ENCODE results near the gene NTN5. TPM values are rescaled to one million over a fixed set of nuclear protein-coding genes. Genes with fewer than 3 reads are reported as not detected.

The NTN5 gene
- total RNA-seq, 1 donor from 2014 or later, result 0.75 TPM

GRCh38 chr19:48638831-48639381 lies 33.9 kb downstream of the NTN5 start:
- Mint-ChIP-seq H3K27ac (ENCODE audit: unreplicated experiment) (no peak overlapping the region), H3K9me3 (peaks cover 4% of the 10 kb centered on the region), H3K4me3 (peak overlapping the region; percentile 85), H3K36me3 (ENCODE audit: low read depth) (peaks cover 2% of the 10 kb centered on the region), H3K27me3 (ENCODE audit: low read depth) (peaks cover 55% of the 10 kb centered on the region), H3K4me1 (peaks cover 31% of the 10 kb centered on the region)
- no peak for TF ChIP-seq CTCF (conservative IDR thresholded peaks at IDR 0.05)
- no peak for DNase-seq (ENCODE audit: low read depth, low spot score)

- H3K36me3 Mint-ChIP-seq (ENCODE audit: low read depth), result peaks cover 2% of the 10 kb centered on the region
- H3K27me3 Mint-ChIP-seq (ENCODE audit: low read depth), result peaks cover 55% of the 10 kb centered on the region
- peaks cover 4% of the 10 kb centered on the region for H3K9me3 Mint-ChIP-seq
- H3K4me3 Mint-ChIP-seq, result peak overlapping the region; percentile 85
- TF ChIP-seq CTCF (conservative IDR thresholded peaks at IDR 0.05), result no peak
- DNase-seq (ENCODE audit: low read depth, low spot score), result peak; percentile 59
- H3K4me1 Mint-ChIP-seq, result peaks cover 31% of the 10 kb centered on the region
- peak overlapping the region; percentile 93 for H3K27ac Mint-ChIP-seq (ENCODE audit: unreplicated experiment)
Observed at GRCh38 chr19:48637948-48638830, 34.6 kb downstream of the NTN5 start.

- H3K36me3 Mint-ChIP-seq (ENCODE audit: low read depth), result peaks cover 2% of the 10 kb centered on the region
- H3K4me3 Mint-ChIP-seq, result peak overlapping the region; percentile 85
- H3K9me3 Mint-ChIP-seq, result peaks cover 4% of the 10 kb centered on the region
- H3K27ac Mint-ChIP-seq (ENCODE audit: unreplicated experiment), result peak overlapping the region; percentile 93
- H3K27me3 Mint-ChIP-seq (ENCODE audit: low read depth), result peaks cover 53% of the 10 kb centered on the region
- peaks cover 33% of the 10 kb centered on the region for H3K4me1 Mint-ChIP-seq
- no peak for TF ChIP-seq CTCF (conservative IDR thresholded peaks at IDR 0.05)
- DNase-seq (ENCODE audit: low read depth, low spot score), result peak; percentile 92
Observed at GRCh38 chr19:48637449-48637947, 35.3 kb downstream of the NTN5 start.

- H3K4me1 Mint-ChIP-seq, result peaks cover 36% of the 10 kb centered on the region
- DNase-seq (ENCODE audit: low read depth, low spot score), result no peak
- H3K27ac Mint-ChIP-seq (ENCODE audit: unreplicated experiment), result peak within 1 kb of the TSS; percentile 93
- H3K27me3 Mint-ChIP-seq (ENCODE audit: low read depth), result peaks cover 52% of the 10 kb centered on the region
- peak within 1 kb of the TSS; percentile 85 for H3K4me3 Mint-ChIP-seq
- H3K36me3 Mint-ChIP-seq (ENCODE audit: low read depth), result peaks cover 2% of the 10 kb centered on the region
- peaks cover 4% of the 10 kb centered on the region for H3K9me3 Mint-ChIP-seq
- TF ChIP-seq CTCF (conservative IDR thresholded peaks at IDR 0.05), result no peak
Observed at GRCh38 chr19:48636859-48637448, 35.9 kb downstream of the NTN5 start, which contains the start of gene DBP. Gene DBP, minus strand, starts transcription at chr19:48637379. Its CDS starts 385 bp downstream, at chr19:48636994.

- Mint-ChIP-seq H3K27me3 (ENCODE audit: low read depth) (peaks cover 53% of the 10 kb centered on the region), H3K36me3 (ENCODE audit: low read depth) (peaks cover 2% of the 10 kb centered on the region), H3K9me3 (peaks cover 4% of the 10 kb centered on the region), H3K4me1 (peaks cover 42% of the 10 kb centered on the region), H3K4me3 (peak overlapping the region; percentile 83), H3K27ac (ENCODE audit: unreplicated experiment) (no peak overlapping the region)
- TF ChIP-seq CTCF (conservative IDR thresholded peaks at IDR 0.05), result no peak
- no peak for DNase-seq (ENCODE audit: low read depth, low spot score)
Observed at GRCh38 chr19:48635966-48636858, 36.6 kb downstream of the NTN5 start.

All from neural crest cell (in vitro differentiated cells).